Activated B cell treated with CpG ODN at 0.5 μM for 24 hours (primary cell): ENCODE data around the gene C3AR1. TPM values are rescaled to one million over a fixed set of nuclear protein-coding genes. Genes with fewer than 3 reads are reported as not detected.

Source experiments
- ATAC-seq: fragments of 200-7000 bp; cut with Tn5 transposase; one replicate; pipeline ENCODE4 v1.10.0; 2021; ENCODE audit warnings: low read depth, mild to moderate bottlenecking, moderate library complexity
- CTCF ChIA-PET: fragments of 350-600 bp; sonication (Branson Sonifier 250); formaldehyde crosslinking; loops from one replicate; lab custom pipeline; 2021; ENCODE audit warnings: antibody characterized with exemption; lab: Charles Lee
- POLR2A ChIA-PET: fragments of 350-600 bp; sonication (Branson Sonifier 250); formaldehyde crosslinking; loops from one replicate; lab custom pipeline; 2021; ENCODE audit warnings: antibody characterized with exemption; lab: Charles Lee
- DNase-seq: peaks from one replicate; pipeline ENCODE4 v3.0.0; 2022
- H3K27ac Mint-ChIP-seq: one replicate; pipeline ENCODE4 v1.8.0; 2020; ENCODE audit warnings: mixed read lengths
- H3K27me3 Mint-ChIP-seq: one replicate; pipeline ENCODE4 v1.8.0; 2021; ENCODE audit warnings: mixed read lengths
- H3K36me3 Mint-ChIP-seq: one replicate; pipeline ENCODE4 v1.8.0; 2021; ENCODE audit warnings: low read depth, mixed read lengths
- H3K4me1 Mint-ChIP-seq: one replicate; pipeline ENCODE4 v1.8.0; 2021; ENCODE audit warnings: mixed read lengths
- H3K4me3 Mint-ChIP-seq: one replicate; pipeline ENCODE4 v1.8.0; 2020; ENCODE audit warnings: mild to moderate bottlenecking, mixed read lengths
- H3K9me3 Mint-ChIP-seq: one replicate; pipeline ENCODE4 v1.8.0; 2020; ENCODE audit warnings: mixed read lengths
- CTCF ChIP-seq: fragments of 200-600 bp; IDR thresholded peaks from one replicate; pipeline ENCODE4 v1.8.0; 2022; ENCODE audit warnings: antibody characterized with exemption, mild to moderate bottlenecking
- intact Hi-C: fragments of 100-400 bp; cut with micrococcal nuclease; formaldehyde crosslinking; loops from one replicate; pipeline ENCODE4 v1.15.1; 2024
- total RNA-seq: library from RNA; stranded (reverse); gene quantifications from 2 replicates; pipeline ENCODE4 v1.2.3, GENCODE V29; 2022

The C3AR1 gene
- total RNA-seq, 1 donor from 2014 or later = 0.11 TPM

GRCh38 chr12:8082808-8083100 is 16.6 kb upstream of the C3AR1 start:
- Mint-ChIP-seq H3K36me3 (peaks cover 24% of the 10 kb centered on the region), H3K9me3 (no peaks in the 10 kb centered on the region), H3K27ac (peak overlapping the region; percentile 97), H3K4me1 (peaks cover 60% of the 10 kb centered on the region), H3K27me3 (no peaks in the 10 kb centered on the region), H3K4me3 (peak overlapping the region; percentile 96)
- ChIA-PET POLR2A (interaction anchor here (0.7 kb wide), 1 partner anchor 148 kb away, joined by 8 read pairs; no protein-coding TSS in a partner anchor), CTCF (no interaction called here)
- intact Hi-C loops = loop anchor here (1.0 to 10.0 kb wide), 6 partner anchors 50 to 1230 kb away; partner anchors contain the start of genes CDCA3, FOXJ2, RIMKLB and SLC2A3
- no peak for TF ChIP-seq CTCF
- ATAC-seq (no peak), DNase-seq (no peak)

GRCh38 chr12:8081251-8081920 is 15.2 kb upstream of the C3AR1 start:
- H3K27me3 Mint-ChIP-seq = no peaks in the 10 kb centered on the region
- POLR2A ChIA-PET = interaction anchor here (0.7 to 1.5 kb wide), 4 partner anchors 35 to 145 kb away, joined by 3 to 9 read pairs (median 6); partner anchors contain the start of gene SLC2A3
- H3K4me1 Mint-ChIP-seq = peaks cover 55% of the 10 kb centered on the region
- no peak for DNase-seq
- CTCF ChIA-PET = interaction anchor here (1.6 to 5.0 kb wide), 2 partner anchors 35 to 149 kb away, joined by 4 to 53 read pairs; no protein-coding TSS in a partner anchor
- intact Hi-C loops = loop anchor here (5.0 to 10.0 kb wide), 2 partner anchors 613 to 1229 kb away; partner anchors contain the start of genes CDCA3, RIMKLB and USP5
- peak overlapping the region; percentile 96 for H3K4me3 Mint-ChIP-seq
- TF ChIP-seq CTCF = no peak
- ATAC-seq = no peak
- peaks cover 22% of the 10 kb centered on the region for H3K36me3 Mint-ChIP-seq
- no peaks in the 10 kb centered on the region for H3K9me3 Mint-ChIP-seq
- peak overlapping the region; percentile 97 for H3K27ac Mint-ChIP-seq

GRCh38 chr12:8080120-8080519 is 14.0 kb upstream of the C3AR1 start:
- POLR2A ChIA-PET = interaction anchor here (1.5 kb wide), 1 partner anchor 120 kb away, joined by 6 read pairs; no protein-coding TSS in a partner anchor

GRCh38 chr12:8078916-8079315 is 12.8 kb upstream of the C3AR1 start:
- ChIA-PET CTCF (interaction anchor here (1.0 to 5.0 kb wide), 8 partner anchors 12 to 214 kb away, joined by 3 to 53 read pairs (median 6); partner anchors contain the start of gene C3AR1), POLR2A (interaction anchor here (0.7 to 1.2 kb wide), 5 partner anchors 43 to 164 kb away, joined by 3 to 5 read pairs (median 3); partner anchors contain the start of gene SLC2A3)
- H3K9me3 Mint-ChIP-seq = no peaks in the 10 kb centered on the region
- peaks cover 43% of the 10 kb centered on the region for H3K4me1 Mint-ChIP-seq
- no peak for TF ChIP-seq CTCF
- H3K36me3 Mint-ChIP-seq = peaks cover 17% of the 10 kb centered on the region
- DNase-seq (no peak), ATAC-seq (no peak)
- intact Hi-C loops = loop anchor here (1.0 kb wide), 2 partner anchors 33 to 146 kb away; no protein-coding TSS in a partner anchor
- no peak overlapping the region for H3K4me3 Mint-ChIP-seq
- H3K27me3 Mint-ChIP-seq = no peaks in the 10 kb centered on the region
- no peak overlapping the region for H3K27ac Mint-ChIP-seq

More at GRCh38 chr12:8080120-8080519, 14.0 kb upstream of the C3AR1 start:
- peaks cover 51% of the 10 kb centered on the region for H3K4me1 Mint-ChIP-seq
- ATAC-seq (no peak), DNase-seq (no peak)
- H3K27ac Mint-ChIP-seq = peak overlapping the region; percentile 30
- intact Hi-C loops = loop anchor here (5.0 to 10.0 kb wide), 2 partner anchors 615 to 1228 kb away; partner anchors contain the start of genes CDCA3, RIMKLB and USP5
- peaks cover 20% of the 10 kb centered on the region for H3K36me3 Mint-ChIP-seq
- TF ChIP-seq CTCF = no peak
- H3K4me3 Mint-ChIP-seq = peak overlapping the region; percentile 2
- no peaks in the 10 kb centered on the region for H3K27me3 Mint-ChIP-seq
- H3K9me3 Mint-ChIP-seq = no peaks in the 10 kb centered on the region
- CTCF ChIA-PET = interaction anchor here (5.0 kb wide), 1 partner anchor 34 kb away, joined by 53 read pairs; no protein-coding TSS in a partner anchor

GRCh38 chr12:8078398-8078797 is 12.2 kb upstream of the C3AR1 start:
- peaks cover 16% of the 10 kb centered on the region for H3K36me3 Mint-ChIP-seq
- peaks cover under 1% of the 10 kb centered on the region for H3K27me3 Mint-ChIP-seq
- H3K4me1 Mint-ChIP-seq = peaks cover 38% of the 10 kb centered on the region
- H3K27ac Mint-ChIP-seq = no peak overlapping the region
- intact Hi-C loops = loop anchor here (1.0 kb wide), 2 partner anchors 32 to 145 kb away; no protein-coding TSS in a partner anchor
- CTCF ChIA-PET = interaction anchor here (0.7 to 5.0 kb wide), 10 partner anchors 10 to 859 kb away, joined by 3 to 53 read pairs (median 6); partner anchors contain the start of gene C3AR1
- DNase-seq (no peak), ATAC-seq (no peak)
- POLR2A ChIA-PET = interaction anchor here (0.7 to 1.2 kb wide), 4 partner anchors 42 to 165 kb away, joined by 3 read pairs; no protein-coding TSS in a partner anchor
- H3K9me3 Mint-ChIP-seq = no peaks in the 10 kb centered on the region
- H3K4me3 Mint-ChIP-seq = no peak overlapping the region
- no peak for TF ChIP-seq CTCF
